ENCODE results near the gene CLEC4G.

DNA sequence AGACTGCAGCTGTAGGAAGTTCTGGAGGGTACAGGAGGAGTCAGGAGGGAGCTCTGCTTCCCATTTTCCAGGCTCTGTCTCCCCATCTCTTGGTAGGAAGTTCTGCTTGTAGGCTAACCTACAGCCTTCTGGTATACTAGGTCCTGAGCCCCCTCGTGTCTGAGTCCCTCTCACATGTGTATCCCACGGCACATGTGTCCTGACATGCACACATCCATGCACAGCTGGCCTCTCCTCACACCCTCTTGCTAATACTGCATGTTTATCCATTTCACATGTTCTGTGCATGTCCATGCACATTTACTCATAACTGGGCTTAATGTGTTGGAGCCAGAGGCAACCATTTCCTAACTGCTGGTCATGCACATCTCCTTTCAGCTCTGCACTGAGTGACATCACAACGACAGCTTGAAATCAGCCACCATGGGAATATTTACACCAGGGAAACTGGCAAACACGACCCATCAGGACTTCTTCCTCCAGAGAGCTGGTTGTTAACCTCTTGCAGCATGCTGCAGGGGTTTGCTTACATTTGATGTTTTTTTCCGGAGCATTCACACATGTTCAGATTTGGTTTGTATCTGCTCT, 12.4 kb upstream of the CLEC4G start:
- TF ChIP-seq, protein P1, sequence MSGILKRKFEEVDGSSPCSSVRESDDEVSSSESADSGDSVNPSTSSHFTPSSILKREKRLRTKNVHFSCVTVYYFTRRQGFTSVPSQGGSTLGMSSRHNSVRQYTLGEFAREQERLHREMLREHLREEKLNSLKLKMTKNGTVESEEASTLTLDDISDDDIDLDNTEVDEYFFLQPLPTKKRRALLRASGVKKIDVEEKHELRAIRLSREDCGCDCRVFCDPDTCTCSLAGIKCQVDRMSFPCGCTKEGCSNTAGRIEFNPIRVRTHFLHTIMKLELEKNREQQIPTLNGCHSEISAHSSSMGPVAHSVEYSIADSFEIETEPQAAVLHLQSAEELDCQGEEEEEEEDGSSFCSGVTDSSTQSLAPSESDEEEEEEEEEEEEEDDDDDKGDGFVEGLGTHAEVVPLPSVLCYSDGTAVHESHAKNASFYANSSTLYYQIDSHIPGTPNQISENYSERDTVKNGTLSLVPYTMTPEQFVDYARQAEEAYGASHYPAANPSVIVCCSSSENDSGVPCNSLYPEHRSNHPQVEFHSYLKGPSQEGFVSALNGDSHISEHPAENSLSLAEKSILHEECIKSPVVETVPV (CRISPR knock-in tag; IDR thresholded peaks at IDR 0.05): no peak
- TF ChIP-seq ZFP30 (CRISPR knock-in tag; IDR thresholded peaks at IDR 0.05): no peak
- TF ChIP-seq TCF4 (CRISPR knock-in tag; IDR thresholded peaks at IDR 0.05; ENCODE audit: borderline replicate concordance): no peak
- no peak for TF ChIP-seq CSDC2 (CRISPR knock-in tag; IDR thresholded peaks at IDR 0.05)
- TF ChIP-seq, protein P2, sequence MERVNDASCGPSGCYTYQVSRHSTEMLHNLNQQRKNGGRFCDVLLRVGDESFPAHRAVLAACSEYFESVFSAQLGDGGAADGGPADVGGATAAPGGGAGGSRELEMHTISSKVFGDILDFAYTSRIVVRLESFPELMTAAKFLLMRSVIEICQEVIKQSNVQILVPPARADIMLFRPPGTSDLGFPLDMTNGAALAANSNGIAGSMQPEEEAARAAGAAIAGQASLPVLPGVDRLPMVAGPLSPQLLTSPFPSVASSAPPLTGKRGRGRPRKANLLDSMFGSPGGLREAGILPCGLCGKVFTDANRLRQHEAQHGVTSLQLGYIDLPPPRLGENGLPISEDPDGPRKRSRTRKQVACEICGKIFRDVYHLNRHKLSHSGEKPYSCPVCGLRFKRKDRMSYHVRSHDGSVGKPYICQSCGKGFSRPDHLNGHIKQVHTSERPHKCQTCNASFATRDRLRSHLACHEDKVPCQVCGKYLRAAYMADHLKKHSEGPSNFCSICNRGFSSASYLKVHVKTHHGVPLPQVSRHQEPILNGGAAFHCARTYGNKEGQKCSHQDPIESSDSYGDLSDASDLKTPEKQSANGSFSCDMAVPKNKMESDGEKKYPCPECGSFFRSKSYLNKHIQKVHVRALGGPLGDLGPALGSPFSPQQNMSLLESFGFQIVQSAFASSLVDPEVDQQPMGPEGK (CRISPR knock-in tag; IDR thresholded peaks at IDR 0.05; ENCODE audit: borderline replicate concordance): no peak
